GM12878 (cell line): ENCODE results near the gene NXPH1. TPM values are rescaled to one million over a fixed set of nuclear protein-coding genes. Genes with fewer than 3 reads are reported as not detected.

Experiments
- ATAC-seq: fragments of 200-7000 bp; cut with Tn5 transposase; 3 replicates; pipeline ENCODE4 v1.9.1; 2020; ENCODE audit warnings: mild to moderate bottlenecking, moderate library complexity
- BruUV-seq: library from RNA; stranded (reverse); fragments of 400-500 nt; replicated peaks from 2 replicates; lab custom pipeline; 2021; lab: Mats Ljungman, UMichigan
- CTCF ChIA-PET: fragments of 300-600 bp; sonication (Branson Sonifier 250); formaldehyde crosslinking; extraction: SDS; loops from one replicate; lab custom pipeline; 2021; ENCODE audit warnings: inconsistent platforms; lab: Yijun Ruan, JAX
- POLR2A ChIA-PET: fragments of 350-600 bp; formaldehyde crosslinking; extraction: SDS; loops from one replicate; lab custom pipeline; 2021; ENCODE audit warnings: inconsistent platforms; lab: Charles Lee
- RAD21 ChIA-PET: fragments of 300-600 bp; sonication (Branson Sonifier 250); formaldehyde crosslinking; loops from one replicate; lab custom pipeline; 2023; ENCODE audit warnings: antibody characterized with exemption; ENCODE audit not compliant: unreplicated experiment; lab: Charles Lee
- SMC1A ChIA-PET: fragments of 300-600 bp; sonication (Branson Sonifier 250); formaldehyde crosslinking; loops from one replicate; lab custom pipeline; 2023; ENCODE audit not compliant: unreplicated experiment, uncharacterized antibody; lab: Charles Lee
- DNase-seq: peaks from one replicate; pipeline ENCODE4 v3.0.0-alpha.2; 2011; ENCODE audit warnings: low read depth, low spot score
- FAIRE-seq: peaks from 3 replicates; lab custom pipeline; 2011; peaks lifted over from hg19 to GRCh38; lab: Jason Lieb, UNC
- H2AFZ ChIP-seq: 2 replicates; pipeline ENCODE4 v1.6.0; 2011; ENCODE audit warnings: low read depth, low read length, control low read depth; ENCODE audit not compliant: control insufficient read depth
- H3K27ac ChIP-seq: 2 replicates; pipeline ENCODE4 v1.5.1; 2011; ENCODE audit warnings: control low read depth; ENCODE audit not compliant: control insufficient read depth, insufficient read depth
- H3K27me3 ChIP-seq, 2 experiments: replicated peaks in 1 of 2; 2 replicates each; pipeline versions ENCODE4 v1.6.0 to v1.6.1; 2011; ENCODE audit warnings: low read length in 1 of 2; ENCODE audit not compliant: control insufficient read depth in 2 of 2, insufficient read depth in 2 of 2
- H3K36me3 ChIP-seq, 2 experiments: 2 replicates each; pipeline ENCODE4 v1.5.1; 2011; ENCODE audit warnings: low read length in 1 of 2; ENCODE audit not compliant: control insufficient read depth in 2 of 2, insufficient read depth in 2 of 2
- H3K4me1 ChIP-seq: 2 replicates; pipeline ENCODE4 v1.6.1; 2011; ENCODE audit warnings: mild to moderate bottlenecking, low read length, moderate library complexity, mixed read lengths; ENCODE audit not compliant: control insufficient read depth, insufficient read depth
- H3K4me2 ChIP-seq: 2 replicates; pipeline ENCODE4 v1.6.0; 2011; ENCODE audit warnings: control low read depth; ENCODE audit not compliant: control insufficient read depth, insufficient read depth
- H3K4me3 ChIP-seq: fragments of 200-600 bp; sonication (generic); 2 replicates; pipeline ENCODE4 v1.5.1; 2016
- H3K79me2 ChIP-seq: 2 replicates; pipeline ENCODE4 v1.6.0; 2011; ENCODE audit warnings: low read length; ENCODE audit not compliant: control insufficient read depth, insufficient read depth
- H3K9ac ChIP-seq: 2 replicates; pipeline ENCODE4 v1.8.0; 2011; ENCODE audit warnings: low read length, control low read depth, mixed read lengths; ENCODE audit not compliant: control insufficient read depth, insufficient read depth
- H3K9me3 ChIP-seq: replicated peaks from 3 replicates; pipeline ENCODE4 v1.5.1; 2011; ENCODE audit warnings: mild to moderate bottlenecking, low read length; ENCODE audit not compliant: control insufficient read depth, insufficient read depth
- H4K20me1 ChIP-seq: 2 replicates; pipeline ENCODE4 v1.6.0; 2011; ENCODE audit not compliant: control insufficient read depth, insufficient read depth
- BRCA1 ChIP-seq: IDR thresholded peaks from 2 replicates; pipeline ENCODE4 v1.6.1; 2011; ENCODE audit warnings: low read depth, low read length, improper control_type of control experiment
- CBFB ChIP-seq: IDR thresholded peaks from 2 replicates; pipeline ENCODE4 v1.6.1; 2016; ENCODE audit warnings: antibody characterized with exemption, low read depth
- CREM ChIP-seq: IDR thresholded peaks from 2 replicates; pipeline ENCODE4 v1.6.1; 2014; ENCODE audit warnings: antibody characterized with exemption, low read depth
- EGR1 ChIP-seq, 2 experiments: IDR thresholded peaks; 1 replicate in 1 of 2; 2 replicates in 1 of 2; pipeline ENCODE4 v1.6.1; 2011 to 2012; ENCODE audit warnings: low read depth in 2 of 2, low read length in 2 of 2, borderline replicate concordance in 1 of 2, mild to moderate bottlenecking in 1 of 2, moderate library complexity in 1 of 2
- FOXK2 ChIP-seq: fragments of 450-650 bp; IDR thresholded peaks from 2 replicates; pipeline ENCODE4 v1.6.1; 2017; ENCODE audit warnings: mild to moderate bottlenecking, moderate library complexity
- IRF5 ChIP-seq: fragments of 450-650 bp; IDR thresholded peaks from 2 replicates; pipeline ENCODE4 v1.6.1; 2017; ENCODE audit warnings: borderline replicate concordance
- MTA2 ChIP-seq: fragments of 450-650 bp; IDR thresholded peaks from 2 replicates; pipeline ENCODE4 v1.6.1; 2016; ENCODE audit warnings: low read depth, mild to moderate bottlenecking, moderate library complexity
- NR2C1 ChIP-seq: fragments of 450-650 bp; IDR thresholded peaks from 2 replicates; pipeline ENCODE4 v1.6.1; 2017; ENCODE audit warnings: antibody characterized with exemption, mild to moderate bottlenecking, moderate library complexity
- RAD51 ChIP-seq: fragments of 450-650 bp; IDR thresholded peaks from 2 replicates; pipeline ENCODE4 v1.6.1; 2016; ENCODE audit warnings: moderate library complexity, mild to moderate bottlenecking, inconsistent platforms
- SMAD5 ChIP-seq: IDR thresholded peaks from 2 replicates; pipeline ENCODE4 v1.6.1; 2016; ENCODE audit warnings: antibody characterized with exemption, low read depth
- SMARCA5 ChIP-seq: fragments of 450-650 bp; IDR thresholded peaks from 2 replicates; pipeline ENCODE4 v1.6.1; 2017; ENCODE audit warnings: mild to moderate bottlenecking
- SRF ChIP-seq, 2 experiments: IDR thresholded peaks; 2 replicates each; pipeline ENCODE4 v1.6.1; 2011; ENCODE audit warnings: low read depth in 2 of 2, low read length in 2 of 2, mild to moderate bottlenecking in 1 of 2, moderate library complexity in 1 of 2
- ZBTB33 ChIP-seq: fragments of 450-650 bp; IDR thresholded peaks from 2 replicates; pipeline ENCODE4 v1.6.1; 2017; ENCODE audit warnings: mild to moderate bottlenecking
- WGBS: methylation state at CpG from one replicate; pipeline ENCODE4 v1.1.6; 2016; ENCODE audit warnings: low lambda C conversion rate; ENCODE audit not compliant: insufficient replicate concordance, insufficient coverage; ENCODE audit errors: missing lambda C conversion rate; 5-methylcytosine and 5-hydroxymethylcytosine counted together
- in situ Hi-C: fragments of 300-500 bp; cut with MboI; formaldehyde crosslinking; loops from 9 replicates; pipeline ENCODE4 v1.14.3; 2018; ENCODE audit warnings: mixed read lengths
- intact Hi-C: fragments of 100-400 bp; cut with micrococcal nuclease; formaldehyde crosslinking; loops from one replicate; pipeline ENCODE4 v1.14.2; 2022; ENCODE audit not compliant: unreplicated experiment
- polyA plus RNA-seq, 11 experiments: library from polyadenylated mRNA; depleted of rRNA in 4 of 11; unstranded in 6 of 11; stranded (reverse) in 5 of 11; fragments of >200 nt; fragmentation: Nextera tagmentation in 4 of 11; fragmentation: Illumina TruSeq in 1 of 11; extraction: Ambion mirVana in 4 of 11; extraction: Trizol in 1 of 11; gene quantifications; 1 replicate in 1 of 11; 2 replicates in 10 of 11; pipeline versions ENCODE4 v1.2.1 to v1.2.3, GENCODE V29; 2011 to 2016; ENCODE audit warnings: inconsistent platforms in 2 of 11, missing spikeins in 2 of 11, low read depth in 1 of 11
- total RNA-seq, 4 experiments: library from RNA; depleted of rRNA in 3 of 4; stranded (reverse); fragments of >200 nt in 3 of 4; fragmentation: Illumina TruSeq in 1 of 4; extraction: Trizol in 1 of 4; gene quantifications; 2 replicates each; pipeline versions ENCODE4 v1.2.1 to v1.2.3, GENCODE V29; 2013 to 2021

Gene NXPH1
- total and polyA plus RNA-seq, 10 of the 15 experiments (the other 5 are each of a cell fraction or from before 2014, with no cell fraction given) = 0.06 to 0.34 TPM; not detected in 8

- TF ChIP-seq FOXK2 = no peak
- TF ChIP-seq IRF5 = no peak
- TF ChIP-seq SRF (IDR thresholded peaks at IDR 0.05; ENCODE audit: low read depth in 2 of 2, low read length in 2 of 2) = no peak
Observed at GRCh38 chr7:8613191-8613590, 179.8 kb downstream of the NXPH1 start (continued).

- no peaks in the 10 kb centered on the region for H4K20me1 ChIP-seq
- BruUV-seq = no TSS peak
- ChIA-PET CTCF (interaction anchor here (0.6 to 1.2 kb wide), 3 partner anchors 8 to 183 kb away, joined by 3 to 5 read pairs (median 3); no protein-coding TSS in a partner anchor), POLR2A (no interaction called here), RAD21 (no interaction called here), SMC1A (no interaction called here)
- H2AFZ ChIP-seq = no peak overlapping the region
- no peak overlapping the region for H3K9ac ChIP-seq
- intact Hi-C loops = no loop called here
- in situ Hi-C loops = no loop called here
- H3K27ac ChIP-seq = no peak overlapping the region
- 34% methylated on average over 5 of the region's 5 CpGs for WGBS
- H3K9me3 ChIP-seq = no peaks in the 10 kb centered on the region
- H3K4me1 ChIP-seq = no peaks in the 10 kb centered on the region
- TF ChIP-seq CBFB = no peak
- TF ChIP-seq RAD51 = no peak
- TF ChIP-seq MTA2 = no peak
- no peak for TF ChIP-seq BRCA1
- no peak for TF ChIP-seq SMAD5
- no peak for TF ChIP-seq ZBTB33
- no peak for TF ChIP-seq SMARCA5
- TF ChIP-seq EGR1 (IDR thresholded peaks at IDR 0.05; ENCODE audit: borderline replicate concordance in 1 of 2, low read depth in 2 of 2, low read length in 2 of 2) = no peak
- no peak for TF ChIP-seq NR2C1
- TF ChIP-seq CREM = no peak
- no peaks in the 10 kb centered on the region for H3K27me3 ChIP-seq
- H3K4me3 ChIP-seq = no peak overlapping the region
- ATAC-seq (no peak), FAIRE-seq (no peak), DNase-seq (no peak)
- H3K79me2 ChIP-seq = no peaks in the 10 kb centered on the region
- H3K36me3 ChIP-seq = no peaks in the 10 kb centered on the region
- no peak overlapping the region for H3K4me2 ChIP-seq
Observed at GRCh38 chr7:8615019-8615418, 181.6 kb downstream of the NXPH1 start.
